PC-9 (cell line): ENCODE results near the gene CEACAM18. TPM values are rescaled to one million over a fixed set of nuclear protein-coding genes. Genes with fewer than 3 reads are reported as not detected.

Experiments
- BruUV-seq: library from RNA; stranded (reverse); fragments of 400-500 nt; replicated peaks from 2 replicates; lab custom pipeline; 2021; lab: Mats Ljungman, UMichigan
- CTCF ChIA-PET: fragments of 300-600 bp; sonication (Branson Sonifier 250); formaldehyde crosslinking; loops from one replicate; lab custom pipeline; 2022; ENCODE audit warnings: antibody characterized with exemption; lab: Charles Lee
- POLR2A ChIA-PET: fragments of 300-600 bp; sonication (Branson Sonifier 250); formaldehyde crosslinking; loops from one replicate; lab custom pipeline; 2022; ENCODE audit warnings: antibody characterized with exemption; ENCODE audit not compliant: unreplicated experiment; lab: Charles Lee
- DNase-seq, 2 experiments: peaks; one replicate each; pipeline versions ENCODE4 v3.0.0 to v3.0.0-alpha.2; 2015 to 2022; ENCODE audit warnings: mixed read lengths in 1 of 2
- H2AFZ ChIP-seq: fragments of 200-600 bp; sonication (generic); 2 replicates; pipeline ENCODE4 v1.8.1; 2017; ENCODE audit warnings: antibody characterized with exemption
- H3F3A ChIP-seq: fragments of 200-600 bp; sonication (generic); 2 replicates; pipeline ENCODE4 v1.8.1; 2017; ENCODE audit warnings: antibody characterized with exemption, mild to moderate bottlenecking, low read depth; ENCODE audit not compliant: insufficient read depth
- H3K27ac ChIP-seq: fragments of 200-600 bp; sonication (generic); 2 replicates; pipeline ENCODE4 v1.6.1; 2016; ENCODE audit warnings: mixed run types
- H3K27me3 ChIP-seq: fragments of 200-600 bp; sonication (generic); 2 replicates; pipeline ENCODE4 v1.6.1; 2016; ENCODE audit warnings: low read depth, mixed run types; ENCODE audit not compliant: insufficient read depth
- H3K36me3 ChIP-seq: fragments of 200-600 bp; sonication (generic); 2 replicates; pipeline ENCODE4 v1.6.1; 2016; ENCODE audit warnings: low read depth, mixed run types
- H3K4me1 ChIP-seq: fragments of 200-600 bp; sonication (generic); replicated peaks from 2 replicates; pipeline ENCODE4 v1.6.1; 2016; ENCODE audit warnings: mixed run types; ENCODE audit not compliant: insufficient read depth
- H3K4me2 ChIP-seq: fragments of 200-600 bp; sonication (generic); 2 replicates; pipeline ENCODE4 v1.6.1; 2017; ENCODE audit warnings: mixed run types
- H3K4me3 ChIP-seq: fragments of 200-600 bp; sonication (generic); 2 replicates; pipeline ENCODE4 v1.6.1; 2016; ENCODE audit warnings: mixed run types
- H3K79me2 ChIP-seq: fragments of 200-600 bp; sonication (generic); 2 replicates; pipeline ENCODE4 v1.6.1; 2017; ENCODE audit warnings: low read depth, mixed run types
- H3K9me2 ChIP-seq: fragments of 200-600 bp; sonication (generic); 2 replicates; pipeline ENCODE4 v1.8.1; 2017; ENCODE audit warnings: mild to moderate bottlenecking; ENCODE audit not compliant: insufficient read depth
- H3K9me3 ChIP-seq: fragments of 200-600 bp; sonication (generic); 2 replicates; pipeline ENCODE4 v1.8.1; 2016; ENCODE audit warnings: low read depth; ENCODE audit not compliant: insufficient read depth
- H4K20me1 ChIP-seq: fragments of 200-600 bp; sonication (generic); 2 replicates; pipeline ENCODE4 v1.8.1; 2017; ENCODE audit not compliant: insufficient read depth
- CTCF ChIP-seq: fragments of 200-600 bp; sonication (generic); conservative IDR thresholded peaks from 2 replicates; pipeline ENCODE4 v1.6.1; 2017; ENCODE audit warnings: mixed run types, antibody characterized with exemption, mild to moderate bottlenecking, moderate library complexity
- EZH2 ChIP-seq: fragments of 200-600 bp; sonication (generic); IDR thresholded peaks from 2 replicates; pipeline ENCODE4 v1.8.0; 2017; ENCODE audit warnings: antibody characterized with exemption, low read depth
- intact Hi-C: fragments of 100-400 bp; cut with micrococcal nuclease; formaldehyde crosslinking; loops from one replicate; pipeline ENCODE4 v1.10.0; 2022; ENCODE audit not compliant: unreplicated experiment
- total RNA-seq: library from RNA; stranded (reverse); gene quantifications from 2 replicates; pipeline ENCODE4 v1.2.3, GENCODE V29; 2021

Gene CEACAM18
- total RNA-seq, 1 experiment from 2014 or later, result not detected

DNA sequence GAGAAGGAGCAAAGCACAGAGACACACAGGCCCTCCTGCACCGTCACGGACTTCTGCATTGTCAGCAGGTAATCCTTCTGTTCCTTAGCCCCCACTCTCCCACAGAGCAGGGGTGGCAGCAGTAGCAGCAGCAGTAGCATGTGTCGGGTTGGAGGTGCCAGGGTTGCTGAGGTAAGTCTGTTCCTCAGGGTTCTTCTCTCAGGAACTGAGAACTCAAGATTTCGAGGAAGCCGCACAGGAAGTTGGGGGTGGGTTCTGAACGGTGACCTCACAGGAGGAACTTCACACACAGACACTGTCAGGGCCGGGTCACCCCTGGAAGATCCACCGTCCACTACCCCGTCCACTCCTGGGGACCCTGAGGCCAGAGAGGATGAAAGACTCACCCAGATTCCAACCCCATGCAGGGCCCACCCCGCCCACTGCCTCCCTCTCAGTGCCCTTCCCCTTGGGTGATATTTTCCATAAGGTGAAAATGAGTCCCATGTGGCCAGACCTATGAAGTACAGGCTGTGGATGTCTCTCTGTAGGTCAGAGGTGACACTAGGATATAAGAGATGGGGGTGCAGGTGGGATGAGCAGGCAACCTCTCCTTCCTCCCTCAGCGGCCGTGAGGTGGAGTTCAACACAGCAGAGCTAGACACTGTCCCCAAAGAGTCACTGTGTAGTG lies 23.4 kb downstream of the CEACAM18 start, which contains the start of gene SIGLEC12:
Gene SIGLEC12 (minus strand): TSS at position 207 of the 670 bp plus-strand sequence. CDS start 67 bp downstream, at position 140.
- ChIA-PET POLR2A (no interaction called here), CTCF (no interaction called here)
- Histone ChIP-seq H2AFZ (no peak within 1 kb of the TSS), H3K79me2 (no peaks in the 10 kb centered on the region), H3K4me3 (no peak within 1 kb of the TSS), H3K9me3 (no peaks in the 10 kb centered on the region), H3K27ac (no peak within 1 kb of the TSS), H4K20me1 (no peaks in the 10 kb centered on the region), H3K4me1 (no peaks in the 10 kb centered on the region), H3K9me2 (no peaks in the 10 kb centered on the region), H3K27me3 (peaks cover 67% of the 10 kb centered on the region), H3F3A (no peaks in the 10 kb centered on the region), H3K4me2 (no peak within 1 kb of the TSS), H3K36me3 (no peaks in the 10 kb centered on the region)
- no peak for TF ChIP-seq EZH2
- TF ChIP-seq CTCF, result no peak
- DNase-seq, result no peak
- BruUV-seq, result no TSS peak
- intact Hi-C loops, result no loop called here

DNA sequence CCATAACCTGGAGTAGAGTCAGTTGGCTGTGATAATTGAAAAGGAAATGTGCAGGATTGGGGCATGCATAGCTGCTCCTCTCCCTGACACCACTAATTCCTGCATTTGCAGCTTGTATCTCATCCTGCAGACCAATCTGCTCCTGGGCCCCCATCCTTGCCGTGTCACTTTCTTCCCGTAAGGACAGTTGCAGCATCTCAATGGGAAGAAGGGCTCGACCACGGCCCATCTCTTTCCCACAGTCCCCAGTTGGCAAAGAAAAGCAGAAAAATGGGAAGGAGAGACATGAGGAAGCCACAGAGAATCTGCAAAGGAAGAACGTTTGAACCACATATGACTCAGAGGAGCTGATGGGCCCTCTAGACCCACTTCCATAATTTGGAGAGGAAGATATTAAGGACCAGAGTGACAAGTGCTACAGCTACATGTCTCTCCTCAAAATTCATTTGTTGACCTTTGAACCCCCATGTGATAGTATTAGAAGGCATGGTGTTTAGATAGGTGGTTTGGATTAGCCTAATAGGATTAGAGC lies 25.0 kb downstream of the CEACAM18 start:
- intact Hi-C loops, result no loop called here
- POLR2A ChIA-PET, result no interaction called here
- no peak overlapping the region for H3K4me2 ChIP-seq
- peaks cover 61% of the 10 kb centered on the region for H3K27me3 ChIP-seq
- no peak for DNase-seq
- H3K9me2 ChIP-seq, result no peaks in the 10 kb centered on the region
- H3K4me1 ChIP-seq, result no peaks in the 10 kb centered on the region
- H3K27ac ChIP-seq, result no peak overlapping the region
- no peak for TF ChIP-seq EZH2
- no peak for TF ChIP-seq CTCF
- H4K20me1 ChIP-seq, result no peaks in the 10 kb centered on the region
- no peaks in the 10 kb centered on the region for H3K9me3 ChIP-seq
- H2AFZ ChIP-seq, result no peak overlapping the region
- no peaks in the 10 kb centered on the region for H3K79me2 ChIP-seq
- no peaks in the 10 kb centered on the region for H3K36me3 ChIP-seq
- H3K4me3 ChIP-seq, result no peak overlapping the region
- H3F3A ChIP-seq, result no peaks in the 10 kb centered on the region
- CTCF ChIA-PET, result no interaction called here
- BruUV-seq, result no TSS peak

- no peak overlapping the region for H2AFZ ChIP-seq
- CTCF ChIA-PET, result no interaction called here
- H3K4me3 ChIP-seq, result no peak overlapping the region
- no peaks in the 10 kb centered on the region for H3K4me1 ChIP-seq
- POLR2A ChIA-PET, result no interaction called here
- H3K27me3 ChIP-seq, result peaks cover 61% of the 10 kb centered on the region
- H3K9me3 ChIP-seq, result no peaks in the 10 kb centered on the region
- no peaks in the 10 kb centered on the region for H3K79me2 ChIP-seq
- TF ChIP-seq EZH2, result no peak
- TF ChIP-seq CTCF, result no peak
- no peaks in the 10 kb centered on the region for H3K36me3 ChIP-seq
- intact Hi-C loops, result no loop called here
- H3K9me2 ChIP-seq, result no peaks in the 10 kb centered on the region
- no peaks in the 10 kb centered on the region for H3F3A ChIP-seq
- no peak for DNase-seq
- no peaks in the 10 kb centered on the region for H4K20me1 ChIP-seq
- no peak overlapping the region for H3K27ac ChIP-seq
- H3K4me2 ChIP-seq, result no peak overlapping the region
- no TSS peak for BruUV-seq
Measured at GRCh38 chr19:51503896-51504295, 25.6 kb downstream of the CEACAM18 start.
